Peyer's patch (tissue), 4 donors: ENCODE results near the gene CSNK1A1.

Experiments used
- POLR2A ChIP-seq, 2 donors: fragments of 450-650 bp; IDR thresholded peaks; one replicate each; pipeline ENCODE4 v1.5.1; 2017; ENCODE audit warnings: antibody characterized with exemption in 2 of 2, mild to moderate bottlenecking in 2 of 2, moderate library complexity in 2 of 2
- TF ChIP-seq, protein P1 (sequence below), 6 experiments: fragments of 450-650 bp in 4 of 6; fragments of 200-600 bp in 2 of 6; sonication (generic) in 1 of 6; IDR thresholded peaks; one replicate each; pipeline ENCODE4 v1.5.1; 2017 to 2019; ENCODE audit warnings: antibody characterized with exemption in 6 of 6, mild to moderate bottlenecking in 3 of 6, moderate library complexity in 1 of 6

DNA sequence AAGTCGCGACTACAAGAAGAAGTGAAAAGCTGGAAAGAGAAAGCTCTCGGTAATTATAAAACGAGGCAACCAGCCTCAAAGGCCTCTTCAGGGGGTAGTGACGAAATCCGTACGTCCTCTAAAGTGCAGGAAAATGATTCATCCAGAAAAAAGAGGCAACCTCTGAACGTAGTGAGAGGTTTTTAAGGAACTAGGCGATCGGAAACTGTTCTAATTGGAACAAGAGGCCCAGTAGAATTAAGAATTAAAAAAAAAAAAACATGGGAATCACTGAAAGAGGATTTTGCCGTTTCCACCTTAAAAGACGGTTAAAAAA, 1.0 kb downstream of the CSNK1A1 start:
- TF ChIP-seq, protein P1, sequence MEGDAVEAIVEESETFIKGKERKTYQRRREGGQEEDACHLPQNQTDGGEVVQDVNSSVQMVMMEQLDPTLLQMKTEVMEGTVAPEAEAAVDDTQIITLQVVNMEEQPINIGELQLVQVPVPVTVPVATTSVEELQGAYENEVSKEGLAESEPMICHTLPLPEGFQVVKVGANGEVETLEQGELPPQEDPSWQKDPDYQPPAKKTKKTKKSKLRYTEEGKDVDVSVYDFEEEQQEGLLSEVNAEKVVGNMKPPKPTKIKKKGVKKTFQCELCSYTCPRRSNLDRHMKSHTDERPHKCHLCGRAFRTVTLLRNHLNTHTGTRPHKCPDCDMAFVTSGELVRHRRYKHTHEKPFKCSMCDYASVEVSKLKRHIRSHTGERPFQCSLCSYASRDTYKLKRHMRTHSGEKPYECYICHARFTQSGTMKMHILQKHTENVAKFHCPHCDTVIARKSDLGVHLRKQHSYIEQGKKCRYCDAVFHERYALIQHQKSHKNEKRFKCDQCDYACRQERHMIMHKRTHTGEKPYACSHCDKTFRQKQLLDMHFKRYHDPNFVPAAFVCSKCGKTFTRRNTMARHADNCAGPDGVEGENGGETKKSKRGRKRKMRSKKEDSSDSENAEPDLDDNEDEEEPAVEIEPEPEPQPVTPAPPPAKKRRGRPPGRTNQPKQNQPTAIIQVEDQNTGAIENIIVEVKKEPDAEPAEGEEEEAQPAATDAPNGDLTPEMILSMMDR (IDR thresholded peaks at IDR 0.05), result no peak
- TF ChIP-seq POLR2A (IDR thresholded peaks at IDR 0.05), result no peak
